ENCODE data around the gene ITGA8. TPM values are rescaled to one million over a fixed set of nuclear protein-coding genes. Genes with fewer than 3 reads are reported as not detected.

The ITGA8 gene
- total RNA-seq, 1 donor from 2014 or later: 2.4 TPM

DNA sequence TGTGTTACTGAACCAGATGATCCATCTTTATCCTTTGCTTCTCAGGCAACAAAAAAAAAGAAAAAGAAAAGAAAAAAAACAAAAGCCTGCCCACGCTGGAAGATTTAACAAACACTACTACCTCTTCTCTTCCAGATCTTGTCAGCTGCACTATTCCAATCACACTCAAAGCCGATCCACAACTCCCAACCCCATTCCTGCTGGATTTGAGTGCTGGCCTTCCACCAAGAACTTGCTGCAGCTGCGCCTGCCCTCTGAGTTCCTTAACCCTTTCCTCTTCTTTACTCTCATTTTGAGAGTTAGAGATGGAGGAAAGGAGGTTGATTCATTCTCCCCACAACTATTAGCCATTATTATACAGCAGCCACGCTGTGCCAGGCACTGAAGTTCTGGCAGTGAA lies 16.0 kb upstream of the ITGA8 start:
- no peak for DNase-seq (ENCODE audit: low spot score)

- DNase-seq (ENCODE audit: low spot score): no peak
Measured at GRCh38 chr10:15730341-15730740, 10.6 kb upstream of the ITGA8 start.

DNA sequence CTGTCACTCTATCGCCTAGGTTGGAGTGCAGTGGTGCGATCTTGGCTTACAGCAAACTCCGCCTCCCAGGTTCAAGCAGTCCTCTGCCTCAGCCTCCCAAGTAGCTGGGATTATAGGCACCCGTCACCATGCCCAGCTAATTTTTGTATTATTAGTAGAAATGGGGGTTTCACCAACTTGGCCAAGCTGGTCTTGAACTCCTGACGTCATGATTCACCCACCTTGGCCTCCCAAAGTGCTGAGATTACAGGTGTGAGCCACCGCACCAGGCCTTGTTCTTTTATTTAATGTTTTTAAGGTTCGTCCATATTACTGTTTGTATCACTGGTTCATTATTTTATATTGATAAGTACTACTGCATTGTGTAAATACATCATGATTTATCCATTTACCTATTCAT lies 10.2 kb upstream of the ITGA8 start:
- DNase-seq (ENCODE audit: low spot score): no peak

DNA sequence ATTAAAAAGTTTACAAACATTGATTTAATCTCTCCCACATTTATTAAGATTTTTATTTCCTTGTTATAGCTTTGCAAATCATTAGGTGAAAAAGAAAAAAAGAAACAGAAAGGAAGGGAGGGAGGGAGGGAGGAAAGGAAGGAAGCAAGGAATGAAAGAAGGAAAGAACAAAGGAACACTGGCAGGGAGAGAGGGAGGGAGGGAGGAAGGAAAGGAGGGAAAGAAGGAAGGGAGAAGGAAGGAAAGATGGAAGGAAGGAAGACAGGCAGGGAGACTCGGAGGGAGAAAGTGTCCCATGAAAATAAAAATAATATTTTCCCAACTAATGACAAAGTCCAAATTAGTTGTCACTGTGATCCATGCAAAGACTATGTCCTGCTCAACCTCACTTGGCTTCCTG lies 6.3 kb upstream of the ITGA8 start:
- DNase-seq (ENCODE audit: low spot score): no peak

DNA sequence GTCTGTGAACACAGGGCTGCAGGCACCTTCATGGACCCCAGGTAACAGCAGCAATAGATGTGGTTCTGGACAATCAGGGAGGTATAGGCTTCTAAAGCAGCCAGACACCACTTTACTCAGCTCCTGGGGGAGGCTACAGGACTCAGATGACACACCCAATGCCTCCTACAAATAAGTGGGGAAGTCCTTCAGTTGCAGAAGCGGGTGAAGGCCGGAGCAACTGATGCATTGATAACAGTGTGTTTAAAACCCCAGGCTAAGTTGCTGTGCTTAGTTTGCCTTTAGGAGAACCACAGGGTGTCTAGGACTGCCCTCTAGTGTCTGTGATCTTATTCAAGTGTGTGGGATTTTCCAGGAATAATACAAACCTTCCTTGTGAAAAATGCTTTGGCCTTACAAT lies 5.9 kb upstream of the ITGA8 start:
- peak; percentile 24 for DNase-seq (ENCODE audit: low spot score)

DNA sequence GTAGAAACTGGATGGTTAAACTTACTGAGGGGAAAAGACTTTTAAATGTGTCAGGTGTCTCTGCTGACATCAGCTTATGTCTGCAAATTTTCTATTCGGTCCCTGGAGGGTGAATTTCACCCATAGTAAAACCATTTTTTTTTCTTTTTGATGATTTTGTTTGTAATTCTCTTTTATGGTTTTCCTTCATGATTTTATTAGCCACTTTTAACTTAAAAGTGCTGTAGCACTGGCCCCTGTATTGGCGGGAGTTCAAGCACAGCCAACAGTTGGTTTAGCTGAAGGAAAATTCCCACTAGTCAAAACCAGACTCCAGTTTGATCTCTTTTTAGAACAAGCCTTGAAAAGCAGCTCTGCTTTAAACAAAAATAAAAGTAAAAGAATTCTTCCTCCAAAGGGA lies 5.0 kb upstream of the ITGA8 start:
- no peak for DNase-seq (ENCODE audit: low spot score)

- no peak for DNase-seq (ENCODE audit: low spot score)
Measured at GRCh38 chr10:15723803-15724202, 4.1 kb upstream of the ITGA8 start.

DNA sequence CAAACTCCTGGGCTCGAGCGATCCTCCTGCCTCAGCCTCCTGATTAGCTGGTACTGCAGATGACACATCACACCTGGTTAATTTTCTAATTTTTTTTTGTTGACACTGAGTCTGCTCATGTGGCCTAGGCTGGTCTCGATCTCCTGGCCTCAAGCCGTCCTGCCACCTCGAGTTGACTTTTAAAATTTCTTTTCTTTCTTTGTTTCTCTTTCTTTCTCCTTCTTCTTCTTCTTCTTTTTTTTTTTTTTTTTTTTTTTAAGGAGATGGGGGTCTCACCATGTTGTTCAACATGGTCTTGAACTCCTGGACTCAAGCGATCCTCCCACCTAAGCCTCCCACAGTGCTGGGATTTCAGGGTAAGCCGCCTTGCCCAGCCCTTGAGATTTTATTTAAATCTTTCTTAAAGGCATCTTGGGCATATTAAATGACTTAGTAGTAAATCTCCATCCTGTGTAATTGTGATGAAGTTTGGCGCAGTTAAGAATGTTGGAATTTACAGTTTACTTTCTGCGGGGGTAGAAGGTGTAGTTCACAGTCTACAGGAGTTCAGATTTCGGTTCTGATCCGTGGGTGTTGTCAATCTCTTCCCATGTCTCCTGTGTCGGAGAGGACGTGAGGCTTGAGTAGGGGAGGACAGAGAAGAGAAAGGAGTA lies 1.0 kb upstream of the ITGA8 start:
- no peak for DNase-seq (ENCODE audit: low spot score)

GRCh38 chr10:15719049-15719898 lies 448 bp downstream of the ITGA8 start:
- DNase-seq (ENCODE audit: low spot score): no peak

DNA sequence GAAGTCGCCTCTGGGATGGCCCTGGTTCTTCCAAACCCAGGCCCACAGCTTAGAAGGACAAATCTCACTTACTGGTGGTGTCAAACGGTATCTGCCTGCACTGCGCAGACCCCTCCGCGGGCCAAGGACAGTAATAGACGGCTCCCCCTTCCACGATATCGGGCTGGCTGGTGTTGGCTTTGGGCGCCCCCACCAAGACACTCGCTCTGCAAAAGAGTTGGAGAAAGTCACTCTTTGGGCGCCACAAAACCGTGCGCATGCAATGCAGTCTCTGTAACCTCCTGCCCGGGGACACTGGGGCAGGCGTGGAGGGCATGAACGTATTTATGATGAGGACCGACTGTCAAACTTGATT lies 1.1 kb downstream of the ITGA8 start:
- no peak for DNase-seq (ENCODE audit: low spot score)

- no peak for DNase-seq (ENCODE audit: low spot score)
Measured at GRCh38 chr10:15715619-15716227, 4.0 kb downstream of the ITGA8 start.

DNA sequence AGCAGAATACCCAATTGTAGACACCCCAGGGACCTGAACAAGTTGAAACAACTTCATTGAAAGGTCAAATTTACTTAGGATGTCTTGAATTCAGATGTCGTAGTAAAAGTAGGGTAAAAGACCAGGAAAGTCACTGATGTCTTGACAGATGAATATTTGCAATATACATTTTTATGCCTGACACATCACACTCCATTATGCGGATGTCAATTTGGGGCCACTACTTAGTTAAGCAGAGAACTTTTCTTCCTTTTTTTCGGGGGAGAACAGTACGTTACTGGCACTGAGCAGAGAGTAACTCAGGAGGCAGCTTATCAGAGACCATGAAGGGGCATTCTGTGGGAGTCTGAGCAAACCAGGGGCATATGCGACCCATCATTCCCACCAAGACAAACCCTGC lies 4.9 kb downstream of the ITGA8 start:
- DNase-seq (ENCODE audit: low spot score): no peak

DNA sequence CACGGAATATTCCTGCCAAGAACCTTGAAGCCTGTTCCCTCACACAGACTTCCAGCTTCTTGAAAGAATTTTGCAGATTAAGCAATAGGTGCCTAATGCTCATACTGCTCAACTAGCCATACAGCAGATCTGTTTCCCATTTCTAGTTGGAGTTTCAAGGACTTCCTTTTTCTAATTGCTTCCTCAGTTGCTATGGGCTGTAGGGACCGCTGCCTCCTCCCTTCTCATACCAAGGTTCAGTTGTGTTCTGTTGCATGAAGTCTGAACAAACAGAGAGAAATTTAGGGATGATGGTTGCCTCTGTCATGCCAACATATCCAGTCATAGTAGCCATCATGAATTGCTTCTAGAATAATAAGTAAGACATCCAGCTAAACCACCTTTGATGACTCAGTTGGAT lies 6.8 kb downstream of the ITGA8 start:
- DNase-seq (ENCODE audit: low spot score): no peak

DNA sequence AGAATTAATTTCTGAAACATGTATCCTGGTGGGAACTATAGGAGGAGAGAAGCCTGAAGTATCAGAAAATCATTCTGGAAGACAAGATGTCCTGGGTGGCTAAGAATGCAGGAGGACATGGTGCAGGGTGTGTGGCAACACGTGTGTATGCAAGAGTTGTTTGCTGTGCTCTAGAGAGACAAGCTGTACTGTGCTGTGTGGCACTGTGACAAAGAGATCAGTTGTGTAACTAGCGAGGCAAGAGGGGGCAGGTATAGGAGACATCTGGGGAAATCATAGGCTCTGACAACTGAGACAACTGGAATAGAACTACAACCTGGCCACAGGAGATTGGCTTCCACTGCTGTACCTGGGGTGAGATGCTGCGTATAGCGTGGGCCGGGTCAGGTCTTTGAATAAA lies 9.3 kb downstream of the ITGA8 start:
- DNase-seq (ENCODE audit: low spot score): no peak

GRCh38 chr10:15705298-15705697 lies 14.4 kb downstream of the ITGA8 start:
- no peak for DNase-seq (ENCODE audit: low spot score)

- DNase-seq (ENCODE audit: low spot score): no peak
Measured at GRCh38 chr10:15704581-15704968, 15.1 kb downstream of the ITGA8 start.

- DNase-seq (ENCODE audit: low spot score): no peak
Measured at GRCh38 chr10:15703944-15704580, 15.7 kb downstream of the ITGA8 start.

DNA sequence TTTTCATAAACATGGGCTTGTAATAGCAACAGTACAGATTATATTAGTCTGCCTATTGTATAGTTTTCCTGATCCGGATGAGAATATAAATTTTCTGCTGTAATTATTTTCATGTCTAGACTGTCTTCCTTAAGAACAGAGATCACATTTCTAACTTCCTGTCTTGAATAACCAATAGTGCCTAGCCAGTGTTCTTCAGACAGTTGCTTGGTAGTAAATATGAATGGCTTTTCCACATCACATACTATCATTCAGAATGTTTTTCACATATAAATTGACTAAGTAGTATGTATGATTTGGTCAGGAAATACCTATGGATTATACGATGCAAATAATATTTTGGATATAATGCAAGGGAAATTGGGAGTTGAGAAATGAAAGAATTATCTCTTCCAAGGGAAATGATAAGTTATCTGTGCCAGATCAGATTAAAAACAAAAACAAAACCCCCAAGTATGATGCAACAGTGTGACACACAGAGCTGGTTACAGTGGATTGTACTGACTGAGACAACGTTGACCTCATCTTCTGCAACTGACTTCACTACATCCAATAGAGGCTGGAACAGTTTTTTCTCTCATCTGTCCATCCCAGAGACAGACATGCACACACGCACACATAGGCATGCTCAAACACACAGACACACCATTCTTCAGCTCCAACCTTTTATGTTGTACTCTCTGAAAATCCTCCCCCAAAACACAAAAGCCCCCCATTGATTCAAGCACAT lies 16.4 kb downstream of the ITGA8 start:
- DNase-seq (ENCODE audit: low spot score): no peak

- no peak for DNase-seq (ENCODE audit: low spot score)
Measured at GRCh38 chr10:15700078-15700674, 19.5 kb downstream of the ITGA8 start.

- DNase-seq (ENCODE audit: low spot score): no peak
Measured at GRCh38 chr10:15695852-15696251, 23.9 kb downstream of the ITGA8 start.

GRCh38 chr10:15690031-15690430 lies 29.7 kb downstream of the ITGA8 start:
- no peak for DNase-seq (ENCODE audit: low spot score)

DNA sequence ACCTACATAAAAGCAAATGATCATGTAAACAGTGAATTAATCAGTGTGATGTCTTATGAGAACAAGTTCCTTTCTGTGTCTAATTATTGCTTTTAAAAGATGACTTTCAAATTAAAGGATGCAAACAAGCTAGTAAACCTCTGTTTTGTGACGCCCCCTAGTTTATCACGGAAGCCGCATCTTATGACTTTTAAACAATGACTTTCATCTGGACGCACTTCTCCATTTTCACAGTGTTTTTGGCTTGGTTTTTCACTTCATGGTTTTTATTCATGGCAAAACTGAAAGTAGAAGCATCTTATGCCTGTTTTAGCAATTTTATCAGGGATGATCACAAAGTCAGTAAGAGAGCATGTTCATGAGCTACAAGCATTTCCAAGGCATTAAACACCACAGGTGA lies 35.0 kb downstream of the ITGA8 start:
- no peak for DNase-seq (ENCODE audit: low spot score)
